SIG-M5 treated with dmso at 0.1 percent for 504 hours (cell line): ENCODE data around the gene STX2.

Experiments used
- DNase-seq: peaks from one replicate; lab custom pipeline; 2025; ENCODE audit not compliant: unreplicated experiment; lab: John Stamatoyannopoulos, UW

The STX2 gene

DNA sequence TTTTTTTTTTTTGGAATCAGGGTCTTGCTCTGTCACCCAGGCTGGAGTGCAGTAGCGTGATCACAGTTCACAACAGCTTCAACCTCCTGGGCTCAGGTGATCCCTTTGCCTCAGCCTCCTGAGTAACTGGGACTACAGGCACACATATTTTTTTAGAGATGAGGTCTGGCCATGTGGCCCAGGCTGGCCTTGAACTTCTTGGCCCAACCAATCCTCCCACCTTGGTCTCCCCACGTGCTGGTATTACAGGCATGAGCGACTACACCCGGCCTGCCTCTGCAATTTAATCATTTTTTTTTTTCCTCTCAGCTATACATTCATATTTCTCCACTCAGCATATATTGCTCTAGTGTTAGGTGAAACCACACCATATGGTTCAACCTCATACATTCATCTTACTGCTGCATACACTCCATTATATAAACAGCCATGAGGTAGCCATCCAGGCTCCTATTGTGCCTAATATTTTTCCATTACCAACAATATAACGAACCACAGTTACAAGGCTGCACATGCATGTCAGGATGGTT, 7.1 kb downstream of the STX2 start:
- no peak for DNase-seq

DNA sequence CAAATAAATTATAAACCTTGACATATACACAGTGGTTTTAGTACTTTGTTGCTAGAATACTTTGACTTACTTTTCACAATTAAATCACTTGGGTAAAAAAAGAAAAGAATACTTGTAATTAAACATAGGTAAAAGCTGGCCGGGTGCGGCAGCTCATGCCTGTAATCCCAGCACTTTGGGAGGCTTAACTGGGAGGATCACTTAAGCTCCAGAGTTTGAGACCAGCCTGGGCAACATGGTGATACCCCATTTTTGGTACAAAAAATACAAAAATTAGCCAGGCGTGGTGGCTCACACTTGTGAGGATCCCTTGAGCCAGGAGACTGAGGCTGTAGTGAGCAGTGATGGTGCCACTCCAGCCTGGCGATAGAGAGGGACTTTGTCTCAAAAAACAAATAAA, 7.8 kb downstream of the STX2 start:
- no peak for DNase-seq

DNA sequence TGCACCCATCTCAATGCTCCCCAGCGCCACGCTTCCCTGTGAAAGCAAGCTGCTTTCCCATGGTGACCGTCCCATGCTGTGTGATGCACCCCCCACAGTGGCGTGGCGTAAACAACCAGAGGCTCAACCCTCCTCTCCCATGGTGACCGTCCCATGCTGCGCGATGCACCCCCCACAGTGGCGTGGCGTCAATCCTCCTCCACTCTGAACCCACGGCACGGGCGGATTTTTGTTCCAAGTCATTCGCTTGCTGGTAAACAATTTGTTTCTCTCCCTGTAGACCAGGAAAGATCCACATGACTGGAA, 8.9 kb downstream of the STX2 start:
- DNase-seq = no peak

DNA sequence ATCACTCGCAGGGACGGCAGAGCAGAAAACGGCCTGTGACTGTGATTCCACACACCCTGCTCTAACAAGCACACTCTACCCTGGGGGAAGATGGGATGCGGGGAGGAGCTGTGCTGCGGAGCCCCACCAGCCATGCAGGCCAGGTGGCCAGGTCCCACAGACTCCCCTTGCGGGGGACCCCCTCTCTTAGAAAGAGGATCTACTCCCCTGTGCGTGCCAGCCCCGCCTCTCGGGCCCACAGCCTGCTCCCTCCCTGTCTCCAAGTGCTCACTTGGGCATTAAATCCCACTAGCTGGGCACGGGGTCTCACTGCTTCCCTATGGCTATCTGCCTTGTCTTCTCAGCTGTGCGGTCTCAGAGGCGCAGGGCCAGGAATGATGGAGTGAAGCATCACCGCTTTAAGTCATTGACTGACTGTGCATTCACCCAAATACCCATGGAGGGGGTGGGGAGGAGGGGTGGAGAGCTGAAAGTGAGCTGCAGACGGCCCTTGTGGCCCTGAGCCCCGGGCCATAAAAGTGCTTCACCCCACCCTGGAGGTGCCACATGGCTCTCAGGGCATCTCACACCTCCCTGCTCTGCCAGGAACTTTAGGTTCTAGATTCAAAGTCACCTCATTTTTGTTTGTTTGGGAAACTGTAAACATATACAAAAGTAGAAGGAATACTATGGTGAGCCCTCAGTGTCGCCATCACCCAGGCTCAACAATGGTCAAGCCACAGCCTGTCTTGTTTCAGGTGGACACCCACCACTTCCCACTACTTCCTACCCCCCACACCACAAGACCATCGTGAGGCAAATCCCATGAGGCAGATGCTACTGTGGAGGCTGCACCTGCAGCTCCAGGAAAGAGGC, 9.4 kb downstream of the STX2 start:
- no peak for DNase-seq

DNA sequence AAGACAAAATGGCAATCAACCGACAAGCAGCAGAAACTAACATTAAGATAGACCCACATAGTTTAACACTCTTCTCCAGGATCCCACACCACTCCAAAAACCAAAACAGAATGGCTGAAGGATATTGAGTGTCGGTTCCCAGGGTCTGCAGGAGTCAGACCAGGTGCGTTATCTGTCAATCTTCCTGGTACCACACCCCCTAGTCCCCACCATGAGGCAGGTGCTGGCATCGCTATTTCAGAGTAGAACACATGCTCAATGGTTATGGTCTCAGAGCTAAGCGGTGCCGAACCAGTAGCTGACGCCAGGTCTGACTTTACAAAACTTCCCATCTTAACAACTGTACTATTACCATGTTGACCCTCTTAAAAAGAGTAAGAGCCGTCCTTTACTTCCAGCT, 10.2 kb downstream of the STX2 start:
- no peak for DNase-seq

DNA sequence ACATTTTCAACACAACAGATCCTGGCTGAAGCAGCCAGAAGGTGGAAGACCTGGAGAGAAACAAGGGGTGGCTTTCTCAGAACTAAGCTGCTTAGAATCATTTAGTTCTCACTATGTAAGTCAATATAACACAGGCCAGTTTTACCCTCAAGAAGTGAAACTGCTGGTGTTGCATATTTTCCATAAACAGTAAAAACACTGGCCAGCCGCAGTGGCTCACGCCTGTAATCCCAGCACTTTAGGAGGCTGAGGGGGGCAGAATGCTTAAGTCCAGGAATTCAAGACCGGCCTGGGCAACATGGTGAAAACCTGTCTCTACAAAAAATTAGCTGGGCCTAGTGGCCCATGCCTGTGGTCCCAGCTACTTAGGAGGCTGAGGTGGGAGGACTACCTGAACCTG, 11.6 kb downstream of the STX2 start:
- DNase-seq = no peak

DNA sequence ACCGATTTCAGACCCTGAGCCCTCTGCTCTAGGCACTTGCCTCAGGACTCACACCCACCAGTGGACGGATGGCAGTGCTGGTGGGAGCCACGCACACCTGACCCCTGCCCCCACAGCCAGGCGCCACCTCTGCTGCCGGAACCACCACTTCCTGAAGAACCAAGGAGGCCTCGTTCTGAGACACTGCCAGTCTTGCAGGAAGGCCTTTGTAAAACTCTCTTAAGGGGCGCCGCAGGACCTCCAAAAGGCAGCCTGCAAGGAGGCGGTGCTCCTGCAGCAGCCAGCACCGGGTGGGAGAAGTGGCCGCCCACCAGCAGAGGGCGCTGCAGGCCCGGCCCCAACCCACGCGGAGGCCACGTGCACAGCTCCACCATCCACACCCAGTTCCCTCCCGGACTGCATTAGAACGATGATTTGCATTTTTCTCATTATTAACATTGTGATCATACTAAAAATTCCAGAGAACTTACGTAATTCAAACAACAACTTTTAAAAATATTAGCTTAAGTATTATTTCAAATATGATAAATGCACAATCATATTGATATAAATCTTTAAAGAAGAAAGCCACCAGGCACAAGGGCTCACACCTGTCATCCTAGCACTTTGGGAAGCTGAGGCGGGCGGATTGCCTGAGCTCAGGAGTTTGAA, 12.8 kb downstream of the STX2 start:
- no peak for DNase-seq

DNA sequence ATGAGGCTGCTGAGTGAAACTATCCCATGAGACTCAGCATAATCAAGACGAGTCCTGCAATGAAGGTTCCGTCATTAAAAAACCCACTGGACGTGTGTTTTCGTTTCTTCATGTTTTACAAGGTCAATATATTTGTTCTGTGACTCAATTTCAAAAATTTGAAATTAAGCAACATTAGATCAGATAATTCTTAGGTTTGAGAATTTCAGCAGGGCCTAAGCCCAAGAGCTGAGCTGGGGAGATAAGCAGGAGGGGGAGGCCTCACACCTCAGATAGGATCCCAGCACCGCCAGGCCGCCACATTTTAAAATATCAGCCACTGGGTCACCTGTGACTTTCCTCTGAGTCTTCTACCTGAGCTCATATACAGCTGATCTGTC, 13.3 kb downstream of the STX2 start:
- no peak for DNase-seq

DNA sequence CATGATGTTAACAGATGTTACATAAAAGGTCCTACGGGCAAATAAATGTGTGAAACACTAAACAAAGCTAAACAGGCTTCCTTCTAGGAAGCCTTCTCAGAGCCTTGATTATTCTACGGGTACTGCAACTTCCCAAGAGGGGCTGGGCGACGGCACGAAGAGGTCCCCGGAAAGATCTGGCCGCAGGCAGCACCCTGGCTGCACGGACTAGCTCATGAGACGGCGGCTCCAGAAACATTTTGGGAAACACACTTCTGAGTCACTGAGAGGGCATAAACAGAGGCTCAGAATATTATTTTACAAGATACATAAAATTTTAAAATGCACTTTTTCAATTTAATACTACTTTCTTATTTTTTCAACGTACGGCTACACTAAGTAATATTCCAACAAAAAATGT, 19.4 kb downstream of the STX2 start:
- DNase-seq = no peak

DNA sequence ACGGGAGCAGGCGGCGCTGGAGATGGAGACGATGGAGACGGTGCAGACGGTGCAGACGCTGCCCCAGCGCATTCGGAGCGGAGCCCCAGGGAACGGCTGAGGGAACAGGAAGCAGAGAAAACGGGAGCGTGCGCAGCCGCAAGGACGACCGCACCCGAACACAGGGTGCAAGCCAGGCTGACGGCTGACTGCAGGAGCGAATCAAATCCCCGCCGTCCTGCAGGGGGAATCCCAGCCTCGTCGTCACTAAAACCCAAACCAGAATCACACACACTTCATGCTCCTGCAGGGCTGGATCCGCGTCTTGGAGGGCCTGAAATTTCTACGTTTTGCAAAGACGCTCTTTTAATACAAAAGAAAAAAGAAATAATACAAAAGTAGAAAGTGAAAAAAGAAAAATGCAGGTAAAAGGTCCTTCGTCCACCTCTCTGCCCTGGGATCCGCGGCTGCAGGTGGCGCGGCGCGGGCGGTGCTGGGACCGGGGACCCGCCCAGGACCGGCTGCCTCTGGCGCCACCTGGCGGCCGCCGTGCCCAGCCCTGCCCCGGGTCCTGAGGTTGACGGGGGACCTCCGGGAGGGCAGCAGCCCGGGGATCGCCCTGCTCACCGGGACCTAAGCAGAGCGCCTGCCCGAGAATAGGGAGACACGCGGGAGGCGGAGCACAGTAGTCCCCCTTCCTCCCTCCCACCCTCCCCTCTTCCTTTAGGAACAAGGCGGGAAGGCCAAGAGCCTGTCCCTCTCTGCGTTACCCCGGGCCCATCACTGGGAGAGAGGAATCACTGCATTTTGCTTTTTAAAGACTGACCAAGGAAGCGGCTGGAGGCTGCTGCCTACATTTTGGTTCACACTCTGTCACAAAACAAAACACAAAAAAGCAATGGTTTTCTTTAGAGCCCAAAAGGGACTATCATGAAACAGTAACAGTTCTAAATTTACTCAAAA, 20.1 kb downstream of the STX2 start:
- peak; percentile 52 for DNase-seq

DNA sequence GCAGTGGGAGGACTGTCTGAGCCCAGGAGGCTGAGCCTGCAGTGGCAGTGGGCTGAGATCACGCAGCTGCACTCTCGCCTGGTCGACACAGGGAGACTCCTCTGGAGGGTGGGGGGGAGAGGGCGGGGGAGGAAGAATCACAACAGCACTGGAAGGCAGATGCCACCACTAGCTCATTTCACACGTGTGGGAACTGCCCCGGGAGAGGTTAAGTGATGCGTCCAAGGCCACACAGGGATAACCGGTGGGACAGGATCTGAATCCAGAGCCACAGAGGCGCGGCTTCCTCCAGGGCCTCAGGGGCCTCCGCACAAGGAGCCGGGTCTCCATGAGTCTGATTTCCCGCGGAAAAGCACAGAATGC, 20.8 kb downstream of the STX2 start:
- no peak for DNase-seq

DNA sequence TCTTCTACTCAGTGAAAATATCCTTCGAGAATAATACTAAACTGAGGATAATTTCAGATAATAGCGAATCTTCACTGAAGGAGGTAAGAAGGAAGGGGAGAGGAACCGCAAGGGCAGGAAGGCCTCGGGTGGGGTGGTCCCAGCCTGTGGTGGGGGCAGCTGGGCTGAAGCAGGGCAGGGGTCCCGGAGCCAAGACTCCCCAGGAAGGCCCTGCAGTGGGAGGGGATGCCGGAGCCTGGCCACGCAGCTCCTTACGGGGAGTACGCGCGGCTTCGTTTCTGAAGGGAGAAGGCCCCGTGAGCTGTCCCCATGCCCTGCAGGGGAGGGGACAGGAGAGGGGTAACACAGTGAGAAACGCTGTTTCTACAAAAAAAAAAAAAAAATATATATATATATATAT, 21.2 kb downstream of the STX2 start:
- no peak for DNase-seq

DNA sequence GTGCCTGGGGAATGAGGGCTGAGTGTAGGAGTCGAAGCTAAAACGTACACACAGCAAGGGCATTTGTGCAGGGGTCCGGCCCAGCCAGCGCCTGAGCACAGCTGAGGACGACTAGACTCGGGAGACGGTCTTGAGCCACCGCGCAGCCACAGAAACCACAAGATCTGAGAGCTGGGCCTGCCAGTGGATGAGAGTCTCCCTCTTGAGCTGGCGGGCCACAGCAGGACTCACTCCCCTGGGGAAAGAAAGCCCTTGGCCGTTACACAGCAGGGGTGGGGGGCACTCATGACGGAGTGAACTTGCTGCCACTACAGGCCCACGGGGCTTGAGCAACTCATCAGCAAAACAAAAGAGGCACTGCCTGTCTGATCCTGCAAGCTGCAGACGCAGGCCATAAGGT, 23.0 kb downstream of the STX2 start:
- DNase-seq = no peak

DNA sequence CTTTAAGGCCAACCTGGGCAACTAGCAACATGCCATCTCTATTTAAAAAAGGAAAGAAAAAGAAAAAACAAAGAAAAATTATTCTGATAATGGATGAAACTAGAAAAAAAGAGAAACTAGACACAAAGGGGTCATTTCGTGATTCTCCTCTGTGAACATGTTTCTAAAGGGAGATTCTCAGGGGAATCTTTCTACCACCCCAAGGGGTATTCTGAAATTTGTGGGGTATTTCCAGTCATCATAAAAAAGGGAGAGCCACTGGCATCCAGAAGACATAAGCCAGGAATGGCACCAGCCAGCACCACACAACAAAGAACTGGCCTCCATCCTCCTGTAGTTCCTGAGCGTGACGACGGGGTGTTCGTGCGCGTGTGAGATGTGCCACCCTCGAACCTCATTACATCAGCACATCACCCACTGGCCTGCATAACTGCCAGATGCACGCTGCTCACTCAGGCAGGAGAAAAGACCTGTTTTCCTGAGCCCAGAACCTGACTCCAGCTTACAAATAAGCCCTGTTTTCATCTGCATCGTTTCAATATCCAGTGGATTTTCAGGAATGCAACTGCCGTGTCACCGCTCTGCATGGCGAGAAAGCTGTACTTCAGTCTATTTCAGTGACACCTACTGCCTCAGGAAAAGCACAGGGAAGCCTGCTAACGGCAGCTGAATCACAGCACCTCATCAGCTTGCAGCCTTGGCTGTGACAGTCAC, 23.9 kb downstream of the STX2 start:
- no peak for DNase-seq

DNA sequence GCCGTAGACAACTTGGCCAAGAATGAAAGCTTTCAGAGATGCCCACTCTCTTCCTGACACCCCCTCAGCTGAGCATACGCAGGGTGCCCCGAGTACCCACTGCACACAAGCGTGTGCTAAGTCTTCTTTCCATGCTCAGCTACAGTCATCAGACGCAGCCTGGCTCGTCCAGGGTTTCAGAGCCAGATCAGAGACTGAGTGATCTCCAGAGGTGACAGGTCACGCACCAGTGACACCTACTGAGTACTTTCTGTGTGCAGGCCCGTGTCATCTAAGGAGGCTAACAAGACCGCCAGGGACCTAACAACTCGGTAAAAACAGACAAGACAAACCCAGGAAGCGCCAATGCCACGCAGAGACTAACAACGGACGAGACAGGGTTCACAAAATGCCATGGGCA, 25.1 kb downstream of the STX2 start:
- no peak for DNase-seq

DNA sequence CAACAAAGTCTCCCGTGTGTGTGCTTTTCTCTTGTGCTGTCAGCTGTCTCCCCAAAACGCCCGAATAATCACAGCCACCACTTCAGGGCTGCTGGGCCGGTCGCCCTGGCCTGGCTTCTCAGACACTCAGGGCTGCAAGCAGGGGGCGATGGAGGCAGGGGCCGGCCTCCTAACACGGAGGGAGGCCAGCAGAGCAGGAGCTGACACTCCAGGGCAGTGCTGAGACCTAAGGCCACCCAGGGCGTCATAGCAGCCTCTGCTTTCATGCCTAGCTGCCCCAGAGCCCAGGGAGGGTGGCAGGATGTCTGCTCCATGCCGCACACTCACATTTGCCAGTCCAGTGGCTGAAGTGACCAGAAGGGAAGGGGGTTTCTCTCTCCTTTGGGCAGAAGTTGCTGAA, 25.6 kb downstream of the STX2 start:
- DNase-seq = no peak

DNA sequence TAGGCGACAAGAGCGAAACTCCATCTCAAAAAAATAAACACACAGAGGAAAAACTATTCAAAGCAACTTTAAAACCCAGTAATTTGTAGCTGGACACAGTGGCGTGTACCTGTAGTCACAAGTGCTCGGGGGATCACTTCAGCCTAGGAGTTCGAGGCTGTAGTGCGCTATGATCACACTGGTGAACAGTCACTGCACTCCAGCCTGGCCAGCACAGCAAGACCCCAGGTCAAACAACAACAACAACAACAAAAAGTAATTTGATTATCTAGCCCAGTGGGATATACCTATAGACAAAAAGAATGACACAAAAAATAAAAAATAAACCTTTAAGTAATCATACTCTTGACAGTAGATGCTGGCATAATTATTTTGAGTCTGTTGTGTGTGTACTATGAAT, 29.3 kb downstream of the STX2 start:
- no peak for DNase-seq

DNA sequence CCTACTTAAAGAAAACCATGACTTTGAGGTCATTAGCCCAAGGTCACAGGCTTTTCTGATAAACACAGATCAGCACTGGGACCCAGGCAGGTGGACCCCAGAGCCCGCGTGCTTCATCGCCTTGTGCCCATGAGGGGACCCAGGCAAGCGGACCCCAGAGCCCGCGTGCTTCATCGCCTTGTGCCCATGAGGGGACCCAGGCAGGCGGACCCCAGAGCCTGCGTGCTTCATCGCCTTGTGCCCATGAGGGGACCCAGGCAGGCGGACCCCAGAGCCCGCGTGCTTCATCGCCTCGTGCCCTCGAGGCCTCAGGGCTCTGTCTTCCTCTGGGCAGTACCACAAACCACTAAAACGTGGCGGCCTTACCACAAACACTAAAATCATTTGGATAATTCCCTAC, 31.7 kb downstream of the STX2 start:
- no peak for DNase-seq

DNA sequence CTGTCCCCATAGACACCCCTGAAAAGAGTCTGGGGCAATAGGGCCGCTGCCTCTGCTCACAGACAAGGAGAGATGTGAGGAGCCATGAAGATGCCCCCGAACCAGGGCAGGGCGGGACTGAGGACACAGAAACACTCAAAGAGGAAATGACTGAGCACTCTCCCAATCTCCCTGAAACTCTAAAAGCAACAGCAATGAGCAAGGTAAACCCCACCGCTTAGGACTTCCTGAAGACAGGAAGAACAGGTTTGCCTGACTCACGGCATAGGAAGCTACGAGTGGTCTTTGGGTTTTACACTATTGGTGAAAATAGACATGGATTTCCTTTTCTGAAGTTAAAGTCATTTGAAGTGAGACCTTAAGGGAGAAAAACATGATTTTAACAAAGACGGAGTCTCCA, 32.5 kb downstream of the STX2 start:
- no peak for DNase-seq

DNA sequence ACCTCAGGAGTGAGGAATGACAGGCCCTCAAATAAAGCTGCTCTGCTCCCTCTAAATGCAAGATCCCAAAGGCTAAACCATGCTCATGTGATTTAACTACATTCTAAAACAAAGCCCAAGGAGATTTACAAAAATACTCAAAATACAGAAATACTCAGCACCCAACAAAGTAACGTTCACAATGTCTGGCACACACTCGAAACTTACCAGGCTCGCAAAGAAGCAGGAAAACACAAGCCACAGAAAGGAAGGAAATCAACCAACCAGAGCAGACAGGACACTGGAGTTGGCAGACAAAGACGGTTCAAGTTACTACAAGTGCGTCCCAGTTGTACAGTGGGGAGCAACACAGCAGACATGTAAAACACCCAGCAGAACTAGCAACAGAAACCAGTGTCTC, 33.4 kb downstream of the STX2 start:
- no peak for DNase-seq

DNA sequence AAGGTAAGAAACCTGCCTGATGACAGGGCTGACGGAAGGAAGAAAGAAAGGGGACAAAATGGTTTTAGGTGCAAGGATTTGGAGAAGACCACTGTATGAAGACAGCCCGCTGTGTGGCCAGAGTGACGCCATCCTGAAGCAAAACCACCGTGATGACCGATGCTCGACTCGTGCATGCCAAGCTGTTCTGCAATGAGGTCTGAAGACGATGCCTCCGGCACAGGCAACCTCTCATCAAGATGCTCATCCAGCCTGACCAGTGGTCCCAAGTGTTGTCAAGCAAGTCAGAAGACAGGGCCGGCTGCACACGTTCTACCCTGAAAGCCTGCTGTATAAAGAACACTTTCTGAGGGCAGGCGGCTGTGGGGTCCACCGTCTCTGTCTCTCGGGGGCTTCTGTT, 34.8 kb downstream of the STX2 start:
- DNase-seq = no peak
